NCI-H82 treated with DMSO at 0.1 percent for 48 hours (cell line): ENCODE data around the gene LIX1.
"Not testable (repeated sequence)": the region's sequence is repeated elsewhere in the genome, so short reads cannot be mapped to it uniquely, and the experiment has no call there.

Experiments used
- DNase-seq: peaks from one replicate; lab custom pipeline; 2025; ENCODE audit not compliant: unreplicated experiment; lab: John Stamatoyannopoulos, UW

LIX1 gene

DNA sequence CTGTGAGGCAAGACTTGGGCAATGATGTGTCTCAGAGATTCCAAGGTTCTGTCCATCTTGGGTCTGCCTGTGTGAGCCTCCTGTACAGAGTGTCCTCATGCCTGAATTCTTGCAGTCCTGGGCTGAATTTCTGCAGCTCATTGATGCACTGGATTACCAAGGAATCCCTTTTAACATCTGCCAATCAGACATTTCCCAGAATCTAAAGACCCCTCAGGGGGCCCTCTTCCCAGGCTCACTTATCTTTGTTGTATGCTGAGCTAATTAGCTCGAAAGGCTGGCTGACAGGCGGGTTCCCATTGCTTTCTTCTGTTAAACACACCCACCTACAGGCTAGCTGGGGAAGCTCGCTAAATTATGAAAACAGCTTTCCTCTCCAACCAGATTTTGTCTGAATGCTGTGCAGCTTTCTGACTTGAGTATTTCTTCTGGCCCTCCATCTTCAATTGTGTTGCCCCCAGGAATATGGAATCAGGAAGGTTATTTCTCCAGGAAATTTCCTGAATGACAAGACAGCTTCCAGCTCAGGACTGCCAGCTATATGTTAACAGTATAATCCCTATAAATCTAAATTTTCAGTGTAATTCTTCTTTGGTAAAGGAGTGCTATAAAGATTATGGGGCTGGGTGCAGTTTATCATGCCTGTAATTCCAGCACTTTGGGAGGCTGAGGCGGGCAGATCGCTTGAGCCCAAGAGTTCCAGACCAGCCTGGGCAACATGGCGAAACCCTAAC lies at the start of gene LIX1:
Gene LIX1 (minus strand): TSS at position 91 of the 734 bp plus-strand sequence. CDS start 35 bp downstream, at position 56.
- peak; percentile 48 for DNase-seq

- no peak for DNase-seq
These were observed 49.5 kb upstream of the LIX1 start for GRCh38 chr5:97191893-97192292.

DNA sequence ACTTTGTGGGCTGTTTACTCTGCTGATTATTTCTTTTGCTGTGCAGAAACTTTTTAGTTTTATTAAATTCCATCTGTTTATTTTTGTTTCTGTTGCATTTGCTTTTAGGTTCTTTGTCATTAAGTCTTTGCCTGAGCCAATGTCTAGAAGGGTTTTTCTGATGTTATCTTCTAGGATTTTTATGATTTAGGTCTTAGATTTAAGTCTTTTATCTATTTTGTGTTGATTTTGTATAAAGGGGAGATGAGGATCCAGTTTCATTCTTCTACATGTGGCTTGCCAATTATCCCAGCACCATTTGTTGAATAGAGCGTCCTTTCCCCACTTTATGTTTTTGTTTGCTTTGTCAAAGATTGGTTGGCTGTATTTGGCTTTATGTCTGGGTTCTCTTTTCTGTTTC lies 47.1 kb upstream of the LIX1 start:
- not testable (repeated sequence) for DNase-seq

- DNase-seq: no peak
These were observed 41.5 kb upstream of the LIX1 start for GRCh38 chr5:97183930-97184213.

DNA sequence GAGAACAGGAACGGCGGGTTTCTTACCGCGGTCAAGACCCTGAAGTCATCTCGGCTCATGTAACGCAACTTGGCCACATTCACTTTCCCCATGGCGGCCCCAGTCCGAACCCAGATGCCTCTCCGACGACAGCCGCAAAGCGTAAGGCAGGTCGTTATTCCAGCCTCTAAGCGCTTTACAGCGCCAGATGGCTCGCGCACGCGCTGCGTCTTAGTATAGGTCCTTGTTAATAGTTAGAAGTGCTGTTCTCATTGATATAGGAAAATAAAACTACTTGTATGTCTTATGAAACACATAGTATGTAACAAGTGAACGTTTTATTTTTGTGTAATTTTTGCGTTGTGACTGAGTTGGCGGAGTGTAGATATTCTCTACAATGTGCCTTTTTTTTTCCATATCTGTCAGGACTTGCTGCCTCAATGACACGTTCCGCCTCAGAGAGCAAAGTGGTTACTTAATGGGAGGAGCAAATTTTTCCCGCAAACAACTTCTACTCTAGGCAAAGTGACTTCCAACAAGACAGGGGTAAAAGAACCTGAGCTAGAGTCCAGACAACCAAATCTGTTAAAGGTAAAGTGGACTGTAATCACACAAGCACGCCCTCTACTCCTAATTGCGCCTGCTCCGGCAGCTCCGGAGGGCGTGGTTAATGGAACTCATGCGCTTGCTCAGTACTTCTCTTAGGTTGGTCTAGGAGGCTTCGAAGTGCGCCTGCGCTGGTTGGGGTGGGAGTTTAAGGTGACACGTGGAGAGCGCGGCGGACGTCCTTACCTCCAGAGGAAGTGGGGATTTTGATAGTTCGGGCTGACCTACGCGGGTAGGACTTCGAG lies 40.9 kb upstream of the LIX1 start, which contains the start of gene RIOK2:
Gene RIOK2 (minus strand): TSS at position 148 of the 830 bp plus-strand sequence. CDS start 56 bp downstream, at position 92.
- DNase-seq: peak; percentile 89

DNA sequence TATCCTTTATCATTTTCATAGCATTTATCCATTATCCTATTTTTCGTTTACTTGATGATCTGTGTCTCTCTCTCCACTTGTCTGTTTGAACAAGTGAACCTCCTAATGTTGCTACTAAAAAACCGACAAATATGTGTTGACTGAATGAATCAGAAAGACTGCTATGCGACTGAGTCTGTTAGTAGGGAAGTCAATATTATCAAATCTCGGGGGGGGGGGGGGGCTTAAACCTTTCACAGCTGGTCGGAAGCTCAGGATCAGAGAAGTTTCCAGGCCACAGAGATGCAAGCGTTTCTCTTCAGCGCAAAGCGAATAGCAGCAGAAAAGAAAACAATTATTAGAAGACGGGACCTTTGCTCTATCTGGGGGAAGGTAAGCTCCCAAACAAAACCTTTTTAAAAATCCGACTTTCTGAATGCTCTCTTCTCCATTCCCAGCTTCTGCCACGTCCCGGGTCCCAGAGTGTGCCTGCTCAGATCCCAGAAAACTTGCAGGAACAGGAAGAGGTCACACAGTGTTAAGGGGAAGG lies 40.2 kb upstream of the LIX1 start:
- DNase-seq: no peak

DNA sequence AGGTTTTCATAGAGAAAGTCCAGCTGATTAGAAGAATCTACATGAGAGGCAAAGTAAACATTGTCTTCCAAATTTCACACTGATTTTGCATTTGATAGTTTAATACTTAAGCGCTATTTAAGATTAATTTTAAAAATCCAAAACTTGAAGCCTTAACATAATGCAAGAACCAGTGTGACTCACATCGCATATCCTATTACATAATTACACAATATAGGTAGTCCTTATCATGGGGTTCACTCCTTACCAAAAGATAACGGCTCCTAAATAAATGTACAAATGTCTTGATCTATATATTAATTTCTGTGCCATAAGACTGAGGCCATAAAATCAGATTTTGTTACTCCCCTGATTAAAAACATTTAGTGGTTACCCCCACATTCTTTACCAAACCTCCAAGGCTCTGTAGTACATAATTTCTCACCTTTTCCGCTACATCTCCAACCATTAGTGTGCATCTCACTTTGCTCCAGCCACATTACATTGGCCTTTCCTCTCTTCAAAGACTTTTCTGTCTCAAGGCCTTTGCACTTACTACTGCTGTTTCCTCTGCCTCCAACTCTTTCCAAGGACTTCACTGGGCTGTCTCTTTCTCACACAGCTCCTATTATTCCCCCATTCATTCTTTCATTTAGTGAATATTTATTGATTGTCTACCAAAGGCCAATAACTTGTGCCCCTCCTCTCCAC lies 39.6 kb upstream of the LIX1 start:
- DNase-seq: no peak

GRCh38 chr5:97179457-97179856 lies 37.0 kb upstream of the LIX1 start:
- not testable (repeated sequence) for DNase-seq

DNA sequence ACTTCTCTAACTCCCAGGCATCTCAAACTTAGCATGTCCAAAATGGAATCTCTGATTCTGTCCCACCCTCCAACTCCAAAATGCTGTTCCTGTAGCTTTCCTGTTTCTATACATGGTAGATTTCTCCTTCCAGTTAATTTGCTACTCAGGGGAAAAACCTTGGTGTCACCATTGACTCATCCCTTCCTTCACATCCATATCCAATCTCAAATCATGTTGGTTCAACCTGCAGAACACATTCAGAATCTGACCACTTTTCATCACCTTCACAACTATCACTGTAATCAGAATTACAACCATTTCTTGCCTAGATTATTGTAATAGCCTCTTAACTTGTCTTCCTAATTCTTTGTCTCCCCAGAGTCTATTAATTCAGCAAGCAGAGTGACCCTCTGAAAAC lies 29.8 kb upstream of the LIX1 start:
- no peak for DNase-seq

DNA sequence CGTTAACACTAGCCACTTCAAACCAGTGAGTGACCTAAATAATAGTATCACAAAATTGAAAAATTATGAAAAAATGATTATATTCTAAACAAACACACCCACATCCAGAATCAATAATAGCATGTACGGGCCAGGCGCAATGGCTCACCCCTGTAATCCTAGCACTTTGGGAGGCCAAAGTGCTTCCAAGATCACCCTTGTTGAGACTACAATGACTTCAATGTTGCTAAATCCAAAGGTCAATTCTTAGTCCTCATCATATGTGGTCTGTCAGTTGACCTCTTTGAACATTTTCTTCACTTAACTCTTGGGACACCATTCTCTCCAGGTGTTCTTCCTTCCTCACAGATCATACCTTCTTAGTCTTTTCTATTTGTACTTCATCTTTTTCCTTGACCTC lies 29.3 kb upstream of the LIX1 start:
- DNase-seq: no peak

DNA sequence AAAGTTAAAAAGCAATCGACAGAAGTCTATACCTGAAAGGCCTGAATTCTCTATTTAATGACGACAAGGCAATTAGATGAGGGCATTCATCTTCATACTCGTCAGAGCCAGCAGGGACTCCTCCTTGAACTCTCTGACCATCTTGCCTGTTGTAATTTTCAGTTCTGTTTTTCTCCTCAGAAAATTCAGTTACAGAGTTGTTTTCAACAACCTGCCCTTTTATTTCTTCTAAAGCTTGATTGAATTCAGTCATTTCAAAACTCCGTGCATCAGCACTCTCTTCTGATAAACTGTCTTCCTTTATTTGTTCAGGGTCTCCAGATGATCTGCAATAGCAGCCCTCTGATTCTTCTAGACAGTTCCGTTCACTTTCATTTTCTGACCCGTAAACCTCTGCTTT lies 25.0 kb upstream of the LIX1 start:
- no peak for DNase-seq

DNA sequence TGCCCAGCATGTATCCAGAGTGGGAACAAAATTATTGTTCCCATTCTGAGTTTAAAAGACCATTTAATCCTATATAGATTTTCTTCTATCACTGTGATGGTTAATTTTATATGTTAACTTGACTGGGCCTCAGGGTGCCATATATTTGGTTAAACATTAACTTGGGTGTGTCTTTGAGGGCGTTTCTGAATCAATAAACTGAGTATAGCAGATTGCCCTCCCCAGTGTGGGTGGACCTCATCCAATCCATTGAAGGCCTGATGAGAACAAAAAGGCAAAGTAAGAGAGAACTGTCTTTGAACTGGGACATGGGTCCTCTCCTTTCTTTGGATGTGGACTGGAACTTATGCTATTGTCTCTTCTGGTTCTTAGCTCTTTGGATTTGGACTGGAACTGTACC lies 23.3 kb upstream of the LIX1 start:
- DNase-seq: no peak

GRCh38 chr5:97164846-97165245 lies 22.4 kb upstream of the LIX1 start:
- no peak for DNase-seq

DNA sequence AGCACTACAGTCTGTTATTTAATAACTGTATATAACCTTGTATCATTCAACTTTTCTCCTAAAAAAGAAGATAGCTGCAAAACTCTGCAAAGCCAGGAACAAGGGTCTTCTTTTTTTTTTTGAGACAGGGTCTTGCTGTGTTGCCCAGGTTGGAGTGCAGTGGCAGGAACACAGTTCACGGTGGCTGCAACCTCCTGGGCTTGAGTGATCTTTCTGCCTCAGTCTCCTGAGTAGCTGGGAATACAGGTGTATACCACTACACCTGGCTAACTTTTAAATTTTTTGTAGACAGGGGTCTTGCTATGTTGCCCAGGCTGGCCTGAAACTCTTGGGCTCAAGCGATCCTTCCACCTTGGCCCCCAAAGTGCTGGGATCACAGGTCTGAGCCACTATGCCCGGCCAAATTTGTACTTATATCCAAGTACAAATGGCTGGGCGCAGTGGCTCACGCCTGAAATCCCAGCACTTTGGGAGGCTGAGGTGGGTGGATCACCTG lies 21.4 kb upstream of the LIX1 start:
- DNase-seq: no peak

- no peak for DNase-seq
These were observed 21.0 kb upstream of the LIX1 start for GRCh38 chr5:97163360-97163764.

DNA sequence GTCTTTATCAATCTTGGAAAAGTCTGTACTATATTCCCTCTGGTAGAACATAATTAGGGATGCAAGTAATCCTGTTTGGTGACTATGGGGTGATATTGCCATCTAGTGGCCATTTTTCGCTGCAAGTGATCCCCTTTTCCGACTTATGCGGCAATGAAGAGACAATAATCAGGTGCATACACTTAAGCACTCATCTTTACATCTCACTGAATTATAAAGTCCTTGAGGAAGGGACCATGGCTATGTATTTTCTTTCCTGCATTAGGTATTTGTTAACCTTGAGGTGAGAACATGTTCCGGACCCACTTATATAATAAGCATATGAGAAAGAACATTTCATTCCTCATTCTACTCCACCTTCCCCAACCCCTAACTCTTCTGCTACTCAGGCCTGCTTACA lies 19.6 kb upstream of the LIX1 start:
- DNase-seq: peak; percentile 2

- no peak for DNase-seq
These were observed 15.3 kb upstream of the LIX1 start for GRCh38 chr5:97157689-97158088.

- no peak for DNase-seq
These were observed 9.0 kb upstream of the LIX1 start for GRCh38 chr5:97151370-97151769.

GRCh38 chr5:97150401-97150800 lies 8.0 kb upstream of the LIX1 start:
- DNase-seq: no peak

DNA sequence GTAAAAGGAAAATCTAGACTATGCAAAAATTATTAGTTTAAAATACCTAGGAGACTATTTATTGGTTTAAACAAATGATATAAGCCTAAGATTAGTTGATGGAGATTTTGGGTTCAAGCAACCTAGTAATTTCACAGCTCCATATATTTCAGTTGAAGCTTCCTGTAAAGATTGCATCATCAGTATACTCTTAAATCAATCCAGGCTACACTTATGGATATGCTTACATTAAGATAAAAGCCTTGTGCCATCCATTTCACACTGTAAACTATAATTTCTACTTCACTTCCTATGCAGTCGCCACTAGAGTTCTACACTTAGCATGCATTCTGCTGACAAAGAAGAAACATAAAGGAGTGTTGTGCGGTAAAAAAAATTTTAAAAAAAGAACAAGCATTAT lies 7.3 kb upstream of the LIX1 start:
- DNase-seq: no peak

- DNase-seq: no peak
These were observed 5.9 kb upstream of the LIX1 start for GRCh38 chr5:97148288-97148687.
